Activated CD4-positive, alpha-beta T cell treated with anti-CD3 and anti-CD28 coated beads, Interleukin-2, amount 10 ng/mL, durations not matched to agents 24 days and 14 days (primary cell): ENCODE measurements around the gene PRPF18. TPM values are rescaled to one million over a fixed set of nuclear protein-coding genes. Genes with fewer than 3 reads are reported as not detected.

Experiments
- DNase-seq: peaks from one replicate; pipeline ENCODE4 v3.0.0; 2022
- H3K27ac Mint-ChIP-seq: one replicate; pipeline ENCODE4 v1.8.0; 2022; ENCODE audit warnings: mild to moderate bottlenecking, mixed read lengths
- H3K27me3 Mint-ChIP-seq: one replicate; pipeline ENCODE4 v1.8.0; 2022; ENCODE audit warnings: mixed read lengths
- H3K36me3 Mint-ChIP-seq: one replicate; pipeline ENCODE4 v1.8.0; 2022; ENCODE audit warnings: low read depth, mild to moderate bottlenecking, mixed read lengths
- H3K4me1 Mint-ChIP-seq: one replicate; pipeline ENCODE4 v1.8.0; 2021; ENCODE audit warnings: mixed read lengths
- H3K4me3 Mint-ChIP-seq: one replicate; pipeline ENCODE4 v1.8.0; 2022; ENCODE audit warnings: mild to moderate bottlenecking, moderate library complexity, mixed read lengths
- H3K9me3 Mint-ChIP-seq: one replicate; pipeline ENCODE4 v1.8.0; 2021; ENCODE audit warnings: mixed read lengths
- intact Hi-C: fragments of 100-400 bp; cut with micrococcal nuclease; formaldehyde crosslinking; loops from one replicate; pipeline ENCODE4 v1.15.1; 2023
- total RNA-seq: library from RNA; stranded (reverse); gene quantifications from 2 replicates; pipeline ENCODE4 v1.2.3, GENCODE V29; 2022

Gene PRPF18
- total RNA-seq, 1 donor from 2014 or later = 23.4 TPM

DNA sequence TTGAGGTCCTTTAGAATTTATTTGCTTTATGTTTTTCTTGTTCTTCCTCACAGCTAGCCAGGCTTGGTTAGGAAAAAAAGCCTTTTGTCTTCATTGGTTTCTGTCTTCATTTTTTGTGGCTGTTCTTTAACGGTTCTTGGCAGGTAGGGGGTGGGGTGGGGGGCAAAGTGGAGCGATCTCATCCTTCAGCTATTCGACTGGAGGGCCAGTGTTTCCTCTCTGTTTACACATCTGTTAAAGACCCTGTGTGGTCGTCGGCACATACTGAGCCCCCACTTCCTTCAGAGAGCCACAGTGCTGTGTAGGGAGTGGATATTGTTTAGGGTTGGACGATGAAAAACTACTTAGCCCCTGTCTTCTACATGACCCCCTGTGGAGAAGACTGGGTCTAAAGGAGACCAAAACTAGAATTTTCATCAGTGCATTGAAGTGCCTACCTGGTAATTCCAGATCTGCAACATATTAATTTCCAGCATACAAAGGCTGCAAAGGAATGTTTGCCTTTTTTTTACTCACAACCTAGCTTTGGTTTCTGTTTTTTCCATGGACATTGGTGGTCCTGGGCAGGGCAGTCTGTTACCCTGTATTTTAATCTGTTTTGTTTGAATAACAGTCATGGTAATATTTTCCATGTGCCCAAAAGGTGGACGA, 29.0 kb downstream of the PRPF18 start:
- Mint-ChIP-seq H3K36me3 (peaks cover 41% of the 10 kb centered on the region), H3K4me1 (no peaks in the 10 kb centered on the region), H3K4me3 (no peak overlapping the region), H3K27ac (no peak overlapping the region), H3K9me3 (no peaks in the 10 kb centered on the region), H3K27me3 (no peaks in the 10 kb centered on the region)
- intact Hi-C loops = no loop called here
- no peak for DNase-seq

DNA sequence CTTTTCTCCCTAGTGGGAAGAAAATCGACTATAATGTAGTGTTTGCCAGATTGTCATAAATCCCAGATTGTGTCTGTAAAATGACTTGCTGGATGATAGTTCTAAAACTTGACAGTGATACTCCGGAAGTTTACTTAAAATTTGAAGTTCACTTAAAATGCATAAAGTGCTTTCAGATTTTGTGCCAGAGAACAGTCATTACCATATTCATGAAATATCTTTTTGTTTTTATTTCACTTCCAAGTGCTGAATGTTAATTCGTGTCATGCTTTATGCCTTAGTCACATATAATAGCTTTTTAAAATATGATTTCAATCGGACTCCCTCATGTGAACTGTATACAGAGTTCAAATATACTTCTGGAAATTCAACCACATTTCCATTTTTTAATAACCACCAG, 30.4 kb downstream of the PRPF18 start:
- Mint-ChIP-seq H3K27me3 (no peaks in the 10 kb centered on the region), H3K4me1 (no peaks in the 10 kb centered on the region), H3K27ac (no peak overlapping the region), H3K9me3 (no peaks in the 10 kb centered on the region), H3K4me3 (no peak overlapping the region), H3K36me3 (peaks cover 34% of the 10 kb centered on the region)
- intact Hi-C loops = no loop called here
- no peak for DNase-seq

DNA sequence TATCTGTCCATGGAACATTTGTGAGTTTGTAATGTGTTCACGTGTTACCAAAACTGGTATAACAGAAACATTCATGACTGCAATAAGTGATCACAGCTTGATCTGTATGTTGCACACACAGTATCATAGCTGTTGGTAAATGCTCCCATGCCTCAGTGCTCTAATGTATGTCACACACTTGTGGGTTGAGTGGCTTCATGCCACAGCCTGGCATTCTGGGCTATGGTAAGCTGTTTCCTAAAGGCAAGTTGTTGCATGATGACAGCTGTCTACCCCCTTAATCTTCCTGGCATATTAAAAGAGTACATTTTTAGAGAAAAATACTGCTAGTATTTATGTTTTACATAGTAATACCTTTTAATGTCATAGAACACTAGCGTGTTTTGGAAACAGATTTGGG, 35.2 kb downstream of the PRPF18 start:
- H3K27me3 Mint-ChIP-seq = no peaks in the 10 kb centered on the region
- no peak for DNase-seq
- H3K36me3 Mint-ChIP-seq = peaks cover 18% of the 10 kb centered on the region
- H3K27ac Mint-ChIP-seq = no peak overlapping the region
- no peaks in the 10 kb centered on the region for H3K9me3 Mint-ChIP-seq
- no peak overlapping the region for H3K4me3 Mint-ChIP-seq
- H3K4me1 Mint-ChIP-seq = no peaks in the 10 kb centered on the region
- intact Hi-C loops = no loop called here

DNA sequence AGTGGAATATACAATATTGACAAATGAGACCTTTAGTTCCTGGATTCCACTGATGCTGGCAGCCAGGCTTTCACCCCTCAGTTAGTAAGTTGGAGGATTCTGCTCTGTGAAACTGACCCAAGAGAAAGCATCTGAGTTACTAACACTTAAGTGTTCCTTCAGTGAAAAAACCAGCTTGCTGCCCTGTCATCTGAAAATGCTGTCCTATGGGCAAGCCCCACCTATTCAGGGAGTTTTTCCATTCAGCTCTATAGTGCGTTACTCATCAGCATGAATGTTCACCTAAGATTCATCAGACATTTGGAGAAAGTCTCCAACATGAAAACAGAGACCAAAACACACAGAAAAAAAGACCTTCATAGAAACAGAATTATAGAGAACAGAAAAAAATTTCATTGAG, 37.9 kb downstream of the PRPF18 start:
- Mint-ChIP-seq H3K9me3 (no peaks in the 10 kb centered on the region), H3K4me1 (no peaks in the 10 kb centered on the region), H3K4me3 (no peak overlapping the region), H3K27ac (no peak overlapping the region), H3K36me3 (peaks cover 4% of the 10 kb centered on the region), H3K27me3 (no peaks in the 10 kb centered on the region)
- intact Hi-C loops = no loop called here
- DNase-seq = no peak

DNA sequence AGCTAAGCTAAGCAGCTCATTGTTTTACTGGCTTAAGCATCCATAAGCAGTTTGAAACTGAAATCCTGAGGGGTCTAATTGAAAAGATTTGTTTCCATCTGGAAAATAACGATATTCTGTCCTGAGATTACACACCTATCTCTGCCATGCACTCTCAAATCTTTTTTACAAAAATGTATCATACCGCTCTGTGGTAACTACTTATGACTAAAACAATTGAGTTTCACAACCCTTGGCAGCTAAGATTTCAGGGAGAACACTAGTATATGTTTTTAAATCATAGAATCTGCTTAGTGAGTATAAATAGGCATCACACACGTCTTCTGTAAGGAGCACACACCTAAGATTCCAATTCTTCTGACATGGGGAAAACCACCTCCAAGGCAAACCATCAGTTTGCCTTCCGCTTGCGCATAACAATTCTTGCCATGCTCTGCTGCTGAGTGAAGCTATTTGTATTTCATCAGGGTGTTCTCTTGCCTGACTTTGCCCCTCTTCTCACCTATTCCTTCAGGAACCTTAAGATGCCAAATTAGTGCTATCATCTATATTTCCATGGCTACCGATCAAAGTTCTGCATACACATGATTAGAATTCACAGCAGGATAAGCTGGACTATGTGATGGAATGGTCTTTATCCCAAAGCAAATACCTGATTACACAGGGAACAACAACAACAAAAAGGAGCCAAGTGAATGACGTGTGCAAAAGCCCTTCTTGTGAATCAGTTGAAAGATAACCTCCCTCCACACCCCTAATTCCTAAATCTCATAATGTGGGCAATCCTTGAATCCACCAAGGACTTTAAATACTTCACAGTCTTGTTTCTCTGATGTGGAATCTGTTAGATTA, 40.9 kb downstream of the PRPF18 start:
- Mint-ChIP-seq H3K9me3 (no peaks in the 10 kb centered on the region), H3K36me3 (peaks cover 8% of the 10 kb centered on the region), H3K4me3 (no peak overlapping the region), H3K4me1 (no peaks in the 10 kb centered on the region), H3K27ac (no peak overlapping the region), H3K27me3 (no peaks in the 10 kb centered on the region)
- intact Hi-C loops = no loop called here
- DNase-seq = no peak

DNA sequence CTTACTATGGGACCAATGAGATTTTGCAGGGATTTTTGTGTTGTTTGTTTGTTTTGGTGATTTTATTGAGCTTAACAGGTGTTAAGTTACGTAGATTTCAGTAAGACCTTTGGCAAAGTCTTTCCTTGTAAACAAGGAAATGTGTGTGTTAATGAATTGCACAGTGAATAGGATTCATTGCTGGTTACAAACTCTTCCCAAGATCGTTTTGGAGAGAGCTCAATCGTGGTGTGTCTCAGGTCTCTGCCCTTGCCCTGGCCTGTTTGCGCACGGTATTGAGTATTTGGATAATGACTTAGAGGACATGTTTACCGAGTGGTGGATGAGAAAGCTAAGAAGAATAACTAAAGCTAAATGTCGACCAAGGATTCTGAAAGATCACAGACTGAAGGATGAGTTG, 41.9 kb downstream of the PRPF18 start:
- DNase-seq = no peak
- Mint-ChIP-seq H3K27me3 (no peaks in the 10 kb centered on the region), H3K4me3 (no peak overlapping the region), H3K27ac (no peak overlapping the region), H3K4me1 (no peaks in the 10 kb centered on the region), H3K36me3 (peaks cover 10% of the 10 kb centered on the region), H3K9me3 (no peaks in the 10 kb centered on the region)
- intact Hi-C loops = no loop called here

DNA sequence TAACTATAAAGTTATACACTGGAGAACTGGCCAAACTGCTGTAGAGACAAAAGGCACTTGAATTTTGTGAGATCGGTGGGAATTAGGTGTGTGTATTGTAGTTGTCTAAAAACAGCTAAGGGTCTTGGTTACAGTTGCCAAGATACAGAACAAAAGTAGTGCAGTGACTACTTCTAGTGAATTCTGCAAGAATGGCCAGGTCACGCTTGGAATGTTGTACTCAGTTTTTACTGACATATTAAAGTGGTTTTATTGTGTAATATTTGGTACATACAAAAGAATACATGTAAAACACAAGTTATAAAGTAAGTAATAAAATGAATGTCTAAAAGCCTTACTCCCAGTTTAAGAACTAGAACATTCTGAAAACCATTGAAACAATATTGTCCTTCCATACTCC, 42.4 kb downstream of the PRPF18 start:
- H3K4me1 Mint-ChIP-seq = no peaks in the 10 kb centered on the region
- no peak overlapping the region for H3K4me3 Mint-ChIP-seq
- no peaks in the 10 kb centered on the region for H3K27me3 Mint-ChIP-seq
- no peak overlapping the region for H3K27ac Mint-ChIP-seq
- intact Hi-C loops = no loop called here
- no peaks in the 10 kb centered on the region for H3K9me3 Mint-ChIP-seq
- peaks cover 10% of the 10 kb centered on the region for H3K36me3 Mint-ChIP-seq
- DNase-seq = no peak

DNA sequence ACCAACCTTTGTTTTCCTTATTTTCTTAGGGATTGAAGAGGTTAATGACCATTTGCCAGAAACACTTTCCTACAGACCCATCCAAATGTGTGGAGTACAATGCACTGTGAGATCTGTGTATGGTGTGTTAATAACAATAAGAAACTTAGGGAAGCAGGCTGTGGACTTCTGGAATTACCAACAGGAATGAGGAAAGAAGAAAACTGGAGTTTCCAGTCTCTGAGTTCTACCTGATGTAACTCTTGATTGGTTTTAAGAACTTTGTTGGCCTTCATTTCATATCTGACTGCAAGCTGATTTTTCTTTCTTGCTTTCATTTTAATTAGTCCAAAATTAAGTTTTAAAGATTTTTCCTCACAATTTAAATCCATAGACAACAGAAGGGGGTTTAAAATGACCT, 43.5 kb downstream of the PRPF18 start:
- Mint-ChIP-seq H3K27me3 (no peaks in the 10 kb centered on the region), H3K4me1 (no peaks in the 10 kb centered on the region), H3K27ac (no peak overlapping the region), H3K9me3 (no peaks in the 10 kb centered on the region), H3K36me3 (peaks cover 12% of the 10 kb centered on the region), H3K4me3 (no peak overlapping the region)
- intact Hi-C loops = no loop called here
- DNase-seq = no peak

DNA sequence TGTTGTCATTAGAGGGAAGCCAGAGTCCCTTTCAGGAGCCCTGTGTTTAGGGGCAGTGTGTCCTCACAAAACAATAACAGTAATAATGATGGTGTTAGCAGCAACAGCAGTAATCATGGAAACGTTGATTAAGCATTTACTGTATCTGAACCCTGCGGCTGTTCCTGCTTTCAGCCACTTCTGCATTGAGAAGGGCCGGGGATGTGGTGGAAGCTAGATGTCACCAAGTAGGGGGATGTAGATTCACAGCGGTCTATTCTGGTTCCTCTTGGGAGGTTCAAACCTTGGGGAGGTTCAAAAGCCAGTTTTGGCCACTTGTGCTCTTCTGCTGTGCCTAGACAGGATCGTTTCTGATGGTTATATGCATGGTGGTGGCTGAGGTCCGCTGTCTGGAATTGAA, 44.8 kb downstream of the PRPF18 start:
- no peak overlapping the region for H3K4me3 Mint-ChIP-seq
- DNase-seq = no peak
- intact Hi-C loops = no loop called here
- H3K27me3 Mint-ChIP-seq = no peaks in the 10 kb centered on the region
- H3K4me1 Mint-ChIP-seq = no peaks in the 10 kb centered on the region
- peaks cover 12% of the 10 kb centered on the region for H3K36me3 Mint-ChIP-seq
- no peak overlapping the region for H3K27ac Mint-ChIP-seq
- no peaks in the 10 kb centered on the region for H3K9me3 Mint-ChIP-seq

DNA sequence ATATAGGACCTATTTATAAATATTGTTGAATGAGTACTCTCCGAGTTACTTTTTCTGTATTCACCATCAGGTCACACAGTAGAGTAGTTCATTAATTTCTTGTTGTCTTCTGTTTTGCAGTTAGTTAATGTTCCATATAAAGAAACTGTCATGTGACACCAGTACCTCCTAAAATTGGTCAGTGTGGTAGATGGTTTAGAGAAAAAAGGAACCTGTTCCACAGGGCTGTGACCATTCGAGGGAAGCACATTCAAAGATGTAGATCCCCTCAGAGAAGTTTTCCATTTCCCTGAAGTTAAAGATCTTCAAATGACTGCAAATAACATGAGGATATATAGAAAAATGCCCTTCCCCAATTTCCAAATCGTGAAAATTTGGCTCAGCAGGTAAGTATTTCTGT, 45.7 kb downstream of the PRPF18 start:
- peaks cover 12% of the 10 kb centered on the region for H3K36me3 Mint-ChIP-seq
- intact Hi-C loops = no loop called here
- no peak for DNase-seq

DNA sequence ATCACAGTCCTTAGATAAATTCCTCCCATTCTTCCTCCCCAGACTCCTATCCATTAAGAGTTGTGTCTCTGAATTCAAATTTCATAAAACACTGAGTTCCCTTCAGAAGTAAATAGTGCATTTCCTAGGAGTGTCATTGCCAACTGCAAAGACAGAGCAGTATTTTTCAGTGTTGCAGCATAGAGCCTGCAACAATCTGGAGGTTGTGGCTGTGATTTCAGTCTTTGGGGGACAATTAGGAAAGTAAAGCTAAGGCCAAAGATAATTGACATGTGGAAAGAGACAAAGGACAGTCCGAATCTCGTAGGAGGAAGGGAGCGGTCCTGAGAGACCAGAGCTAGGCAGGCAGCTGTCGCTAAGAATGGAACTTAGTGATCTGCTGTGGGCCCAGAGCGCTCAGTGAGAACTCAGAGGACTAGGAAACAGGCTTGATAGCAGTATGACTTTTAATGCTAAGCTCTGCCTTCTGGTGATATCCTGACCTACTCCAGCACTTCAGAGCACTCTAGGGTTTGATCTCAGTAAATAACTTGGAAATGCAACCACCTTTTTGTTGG, 46.2 kb downstream of the PRPF18 start:
- intact Hi-C loops = no loop called here
- no peak for DNase-seq
- Mint-ChIP-seq H3K27me3 (no peaks in the 10 kb centered on the region), H3K27ac (no peak overlapping the region), H3K36me3 (peaks cover 12% of the 10 kb centered on the region), H3K9me3 (no peaks in the 10 kb centered on the region), H3K4me1 (no peaks in the 10 kb centered on the region), H3K4me3 (no peak overlapping the region)

More for the DNA sequence above, 45.7 kb downstream of the PRPF18 start:
- no peaks in the 10 kb centered on the region for H3K4me1 Mint-ChIP-seq
- H3K27ac Mint-ChIP-seq = no peak overlapping the region
- no peaks in the 10 kb centered on the region for H3K9me3 Mint-ChIP-seq
- no peak overlapping the region for H3K4me3 Mint-ChIP-seq
- H3K27me3 Mint-ChIP-seq = no peaks in the 10 kb centered on the region

DNA sequence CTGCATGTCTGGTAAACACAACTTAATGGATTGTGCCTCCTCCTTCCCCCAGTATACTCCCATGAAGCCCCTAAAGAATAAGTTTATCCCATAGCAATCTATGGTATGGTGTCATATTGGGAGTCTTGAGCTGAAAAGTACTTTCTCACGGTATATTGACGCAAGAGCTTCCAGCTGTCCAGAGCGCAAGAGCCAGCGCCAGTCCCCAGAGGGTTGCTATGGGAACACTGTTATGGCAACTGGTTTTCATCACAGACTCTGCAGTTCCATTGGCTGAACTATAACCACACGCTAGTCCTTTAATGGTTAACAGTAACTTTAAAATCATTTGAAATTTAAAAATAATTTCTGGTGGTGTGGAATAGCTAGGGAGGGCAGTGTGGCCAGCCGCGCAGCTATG, 46.9 kb downstream of the PRPF18 start:
- Mint-ChIP-seq H3K27me3 (no peaks in the 10 kb centered on the region), H3K4me3 (no peak overlapping the region), H3K9me3 (no peaks in the 10 kb centered on the region), H3K36me3 (peaks cover 16% of the 10 kb centered on the region), H3K4me1 (no peaks in the 10 kb centered on the region), H3K27ac (no peak overlapping the region)
- DNase-seq = no peak
- intact Hi-C loops = no loop called here

DNA sequence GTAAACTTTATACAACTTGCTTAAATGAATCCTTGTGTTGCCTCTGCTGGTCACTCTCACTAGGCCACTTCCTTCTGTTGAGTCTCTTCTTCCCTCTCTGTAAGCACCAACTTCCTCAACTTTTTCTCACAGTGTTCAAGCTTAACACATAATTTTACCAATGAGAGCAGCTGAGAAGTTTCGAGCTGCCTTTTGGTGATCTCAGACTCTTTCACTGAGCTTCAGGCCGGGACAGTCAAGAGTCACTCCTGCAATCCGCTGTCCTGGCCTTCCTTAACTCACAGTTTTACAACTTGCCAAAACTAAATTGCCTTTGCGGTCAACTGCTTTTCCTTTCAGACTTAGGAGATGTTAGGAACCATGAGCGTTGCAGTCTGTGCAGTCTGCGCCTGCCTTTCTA, 47.4 kb downstream of the PRPF18 start:
- H3K36me3 Mint-ChIP-seq = peaks cover 18% of the 10 kb centered on the region

DNA sequence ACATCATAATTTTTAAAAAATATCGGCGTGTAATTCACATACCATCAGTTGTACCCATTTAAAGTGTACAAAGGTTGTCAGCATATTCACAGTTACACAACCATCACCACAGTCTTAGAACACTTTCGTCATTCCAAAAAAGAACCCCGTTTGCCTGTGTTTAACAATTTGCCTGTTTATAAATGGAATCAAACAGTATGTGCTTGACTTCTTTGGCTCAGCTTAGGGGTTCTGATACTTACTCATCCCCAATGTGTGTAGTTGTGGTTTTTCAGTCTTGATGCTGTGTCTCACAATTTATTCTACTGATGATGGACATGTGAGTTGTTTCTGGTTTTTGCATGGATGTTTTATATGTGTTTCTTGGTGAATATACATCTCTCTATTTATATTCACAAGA, 50.0 kb downstream of the PRPF18 start:
- H3K27ac Mint-ChIP-seq = no peak overlapping the region
- intact Hi-C loops = no loop called here
- no peaks in the 10 kb centered on the region for H3K27me3 Mint-ChIP-seq
- peaks cover 14% of the 10 kb centered on the region for H3K9me3 Mint-ChIP-seq
- H3K36me3 Mint-ChIP-seq = peaks cover 30% of the 10 kb centered on the region
- H3K4me3 Mint-ChIP-seq = no peak overlapping the region
- no peaks in the 10 kb centered on the region for H3K4me1 Mint-ChIP-seq
- DNase-seq = no peak

More for the DNA sequence above, 47.4 kb downstream of the PRPF18 start:
- Mint-ChIP-seq H3K9me3 (no peaks in the 10 kb centered on the region), H3K27ac (no peak overlapping the region), H3K4me1 (no peaks in the 10 kb centered on the region), H3K4me3 (no peak overlapping the region), H3K27me3 (no peaks in the 10 kb centered on the region)
- intact Hi-C loops = no loop called here
- no peak for DNase-seq
